A673 (cell line): Measurements from ENCODE around the gene TFDP1.

Experiments used
- CTCF ChIP-seq: fragments of 300-800, 200-600 bp; sonication (generic); conservative IDR thresholded peaks from 2 replicates; pipeline ENCODE4 v1.5.1; 2017; ENCODE audit warnings: low read depth, mild to moderate bottlenecking, antibody characterized with exemption, low read length, moderate library complexity, mixed read lengths
- EZH2 ChIP-seq: fragments of 200-600 bp; sonication (generic); IDR thresholded peaks from 2 replicates; pipeline ENCODE4 v1.6.1; 2017; ENCODE audit warnings: borderline replicate concordance, low read depth, mild to moderate bottlenecking, mixed read lengths, antibody characterized with exemption, low read length; ENCODE audit not compliant: poor library complexity, severe bottlenecking

- no peak for TF ChIP-seq EZH2
- no peak for TF ChIP-seq CTCF
Measured at GRCh38 chr13:113548171-113548641, 36.3 kb upstream of the TFDP1 start.
